Smooth muscle cell of the brain vasculature (primary cell): Measurements from ENCODE around the gene CHTOP.

Experiments
- DNase-seq: peaks from one replicate; pipeline ENCODE4 v3.0.0-alpha.2; 2012; ENCODE audit warnings: low read depth, low spot score

The CHTOP gene

DNA sequence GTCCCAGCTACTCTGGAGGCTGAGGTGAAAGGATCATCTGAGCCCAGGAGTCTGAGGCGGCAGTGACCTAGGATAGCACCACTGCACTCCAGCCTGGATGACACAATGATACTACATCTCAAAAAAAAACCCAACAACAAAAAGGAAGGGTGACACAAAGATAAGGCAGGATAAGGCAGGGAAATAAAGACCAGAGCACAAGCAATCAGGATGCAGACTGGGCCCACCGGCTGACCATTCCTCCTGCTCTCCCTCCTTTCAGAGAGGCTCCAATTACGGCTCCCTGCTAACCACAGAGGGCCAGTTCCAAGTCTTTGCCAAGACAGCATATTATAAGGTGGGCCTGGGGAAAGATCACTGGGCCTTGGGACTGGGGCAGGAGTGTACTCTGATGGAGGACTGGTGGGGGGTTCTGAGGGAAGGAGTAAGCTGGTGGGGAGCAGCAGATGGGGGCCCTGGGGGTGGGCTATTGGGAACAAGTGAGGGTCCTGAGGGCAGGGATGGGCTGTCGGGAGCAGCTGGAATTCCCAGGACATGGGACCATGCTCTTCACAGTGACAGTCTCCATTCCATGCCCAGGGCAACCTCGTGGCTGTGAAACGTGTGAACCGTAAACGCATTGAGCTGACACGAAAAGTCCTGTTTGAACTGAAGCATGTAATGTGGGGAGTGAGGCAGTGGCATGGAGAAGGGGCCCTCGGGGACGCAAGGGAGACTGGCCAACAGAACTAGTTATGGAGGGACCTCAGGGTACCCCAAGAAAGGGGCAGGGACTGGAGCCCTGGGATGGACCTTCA is 51.9 kb downstream of the CHTOP start:
- DNase-seq: no peak

DNA sequence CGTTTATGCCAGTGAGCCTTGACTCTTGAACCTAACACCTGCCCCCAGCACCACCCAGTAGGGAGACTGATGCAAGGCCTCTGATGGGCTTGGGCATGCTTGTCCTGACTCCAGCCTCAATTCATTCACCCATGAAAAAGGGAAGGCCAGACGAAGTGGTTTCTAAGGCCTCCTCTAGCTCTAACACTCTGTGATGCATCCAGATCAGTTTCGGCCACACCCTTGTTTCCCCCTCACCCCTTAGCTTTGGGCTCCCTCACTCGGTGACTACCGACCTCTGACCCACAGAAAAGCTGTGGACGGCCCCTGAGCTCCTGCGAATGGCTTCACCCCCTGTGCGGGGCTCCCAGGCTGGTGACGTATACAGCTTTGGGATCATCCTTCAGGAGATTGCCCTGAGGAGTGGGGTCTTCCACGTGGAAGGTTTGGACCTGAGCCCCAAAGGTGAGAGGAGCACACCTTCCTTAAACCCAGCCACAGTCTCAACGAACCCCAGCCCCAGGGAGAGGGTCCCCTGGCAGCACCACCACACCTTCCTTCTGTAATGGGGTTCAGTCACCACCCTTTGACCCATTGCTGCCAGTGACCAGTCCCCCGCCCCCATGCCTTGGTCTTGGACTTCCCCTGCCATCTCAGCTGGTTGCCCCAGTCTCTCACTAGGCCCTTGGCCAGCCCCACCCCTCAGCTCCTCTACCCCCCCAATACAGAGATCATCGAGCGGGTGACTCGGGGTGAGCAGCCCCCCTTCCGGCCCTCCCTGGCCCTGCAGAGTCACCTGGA is 53.7 kb downstream of the CHTOP start:
- DNase-seq: no peak

GRCh38 chr1:153688276-153688675 is 54.4 kb downstream of the CHTOP start:
- no peak for DNase-seq

DNA sequence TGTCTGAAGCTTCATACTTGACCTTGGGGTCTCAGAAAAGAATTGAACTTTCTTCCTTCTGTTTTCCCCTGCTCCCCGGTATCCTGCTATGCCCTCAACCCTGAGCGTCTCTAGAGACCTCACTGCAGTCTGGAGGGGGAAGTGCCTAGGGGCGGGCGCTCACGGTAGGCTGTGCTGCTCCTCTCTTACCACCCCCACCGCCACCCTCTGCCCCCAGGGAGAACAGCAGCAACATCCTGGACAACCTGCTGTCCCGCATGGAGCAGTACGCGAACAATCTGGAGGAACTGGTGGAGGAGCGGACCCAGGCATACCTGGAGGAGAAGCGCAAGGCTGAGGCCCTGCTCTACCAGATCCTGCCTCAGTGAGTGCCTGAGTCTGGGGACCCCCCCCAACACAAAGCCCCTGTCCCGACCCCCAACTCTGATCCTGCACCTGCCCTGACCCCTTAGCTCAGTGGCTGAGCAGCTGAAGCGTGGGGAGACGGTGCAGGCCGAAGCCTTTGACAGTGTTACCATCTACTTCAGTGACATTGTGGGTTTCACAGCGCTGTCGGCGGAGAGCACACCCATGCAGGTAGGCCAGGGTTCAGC is 55.0 kb downstream of the CHTOP start:
- no peak for DNase-seq

- DNase-seq: no peak
Observed at GRCh38 chr1:153693466-153693865, 59.6 kb downstream of the CHTOP start.
